CD8-positive, alpha-beta memory T cell (primary cell): Measurements from ENCODE around the gene LGALS1. TPM values are rescaled to one million over a fixed set of nuclear protein-coding genes. Genes with fewer than 3 reads are reported as not detected.
"Not testable (repeated sequence)": the region's sequence is repeated elsewhere in the genome, so short reads cannot be mapped to it uniquely, and the experiment has no call there.

Source experiments
- CTCF ChIA-PET: fragments of 350-600 bp; sonication (Branson Sonifier 250); formaldehyde crosslinking; loops from one replicate; lab custom pipeline; 2021; ENCODE audit warnings: antibody characterized with exemption; lab: Charles Lee
- POLR2A ChIA-PET: fragments of 350-600 bp; sonication (Branson Sonifier 250); formaldehyde crosslinking; loops from one replicate; lab custom pipeline; 2021; ENCODE audit warnings: antibody characterized with exemption; lab: Charles Lee
- DNase-seq, 5 donors: peaks; one replicate each; pipeline versions ENCODE4 v3.0.0 to v3.0.0-alpha.2; 2020 to 2022; ENCODE audit warnings: mixed read lengths in 1 of 5
- H3K27ac ChIP-seq: one replicate; pipeline ENCODE4 v1.7.0; 2013; ENCODE audit warnings: low read depth, mild to moderate bottlenecking, low read length, moderate library complexity
- H3K27me3 ChIP-seq: 2 replicates; pipeline ENCODE4 v1.7.0; 2013; ENCODE audit warnings: low read length, mild to moderate bottlenecking; ENCODE audit not compliant: insufficient read depth, poor library complexity, severe bottlenecking
- H3K36me3 ChIP-seq: 2 replicates; pipeline ENCODE4 v1.7.0; 2013; ENCODE audit warnings: mild to moderate bottlenecking, low read length, moderate library complexity; ENCODE audit not compliant: insufficient read depth
- H3K4me1 ChIP-seq: 2 replicates; pipeline ENCODE4 v1.7.0; 2013; ENCODE audit warnings: mild to moderate bottlenecking, low read length, moderate library complexity; ENCODE audit not compliant: insufficient read depth
- H3K4me3 ChIP-seq: 2 replicates; pipeline ENCODE4 v1.7.0; 2013; ENCODE audit warnings: mild to moderate bottlenecking, low read length
- H3K9me3 ChIP-seq: 2 replicates; pipeline ENCODE4 v1.7.0; 2013; ENCODE audit warnings: mild to moderate bottlenecking, low read length
- H3K27ac Mint-ChIP-seq, 8 donors: one replicate each; pipeline ENCODE4 v1.8.0; 2020 to 2021; ENCODE audit warnings: mixed read lengths in 8 of 8, mild to moderate bottlenecking in 6 of 8, inconsistent platforms in 3 of 8, moderate library complexity in 3 of 8
- H3K27me3 Mint-ChIP-seq, 2 donors: one replicate each; pipeline ENCODE4 v1.8.0; 2020 to 2021; ENCODE audit warnings: mixed read lengths in 2 of 2, mild to moderate bottlenecking in 1 of 2, moderate library complexity in 1 of 2
- H3K36me3 Mint-ChIP-seq, 3 donors: one replicate each; pipeline ENCODE4 v1.8.0; 2020 to 2021; ENCODE audit warnings: mixed read lengths in 3 of 3, inconsistent platforms in 1 of 3, mild to moderate bottlenecking in 1 of 3
- H3K4me1 Mint-ChIP-seq, 3 donors: one replicate each; pipeline ENCODE4 v1.8.0; 2020 to 2021; ENCODE audit warnings: mixed read lengths in 3 of 3, inconsistent platforms in 1 of 3, mild to moderate bottlenecking in 1 of 3
- H3K4me3 Mint-ChIP-seq, 7 donors: one replicate each; pipeline ENCODE4 v1.8.0; 2020 to 2021; ENCODE audit warnings: mixed read lengths in 7 of 7, mild to moderate bottlenecking in 6 of 7, moderate library complexity in 4 of 7, inconsistent platforms in 2 of 7
- H3K9me3 Mint-ChIP-seq, 5 donors: one replicate each; pipeline ENCODE4 v1.8.0; 2020 to 2022; ENCODE audit warnings: mixed read lengths in 5 of 5, mild to moderate bottlenecking in 3 of 5, moderate library complexity in 2 of 5, inconsistent platforms in 1 of 5
- polyA plus RNA-seq: library from polyadenylated mRNA; unstranded; fragments of 300-500 nt; fragmentation: Illumina TruSeq; gene quantifications from one replicate; pipeline ENCODE4 v1.2.3, GENCODE V29; 2021
- total RNA-seq, 2 experiments: library from RNA; stranded (reverse); gene quantifications; one replicate each; pipeline ENCODE4 v1.2.3, GENCODE V29; 2021

LGALS1 gene
- total and polyA plus RNA-seq, 3 experiments from 2014 or later: 182 to 223 (median 204) TPM

GRCh38 chr22:37714634-37715033 is 39.2 kb downstream of the LGALS1 start:
- no peak overlapping the region for H3K4me3 Mint-ChIP-seq
- no peaks in the 10 kb centered on the region for H3K27me3 ChIP-seq
- H3K36me3 Mint-ChIP-seq: peaks cover 0 to 15% (median 11%) of the 10 kb centered on the region in 3 donors
- H3K27ac ChIP-seq: no peak overlapping the region
- no peak overlapping the region for H3K4me3 ChIP-seq
- H3K36me3 ChIP-seq: no peaks in the 10 kb centered on the region
- H3K27me3 Mint-ChIP-seq: no peaks in the 10 kb centered on the region
- H3K4me1 Mint-ChIP-seq: no peaks in the 10 kb centered on the region
- H3K9me3 Mint-ChIP-seq: no peaks in the 10 kb centered on the region
- H3K4me1 ChIP-seq: no peaks in the 10 kb centered on the region
- ChIA-PET POLR2A (no interaction called here), CTCF (no interaction called here)
- no peak overlapping the region for H3K27ac Mint-ChIP-seq
- no peak for DNase-seq
- H3K9me3 ChIP-seq: no peaks in the 10 kb centered on the region

- Mint-ChIP-seq H3K27me3 (no peaks in the 10 kb centered on the region), H3K36me3 (peaks cover 0 to 13% (median 9%) of the 10 kb centered on the region in 3 donors), H3K4me3 (no peak overlapping the region), H3K4me1 (no peaks in the 10 kb centered on the region), H3K27ac (no peak overlapping the region), H3K9me3 (no peaks in the 10 kb centered on the region)
- ChIA-PET POLR2A (no interaction called here), CTCF (no interaction called here)
- no peaks in the 10 kb centered on the region for H3K9me3 ChIP-seq
- H3K27me3 ChIP-seq: no peaks in the 10 kb centered on the region
- no peak overlapping the region for H3K4me3 ChIP-seq
- H3K27ac ChIP-seq: no peak overlapping the region
- DNase-seq: no peak
- H3K4me1 ChIP-seq: no peaks in the 10 kb centered on the region
- no peaks in the 10 kb centered on the region for H3K36me3 ChIP-seq
These were observed 40.3 kb downstream of the LGALS1 start for GRCh38 chr22:37715760-37716159.

- Mint-ChIP-seq H3K9me3 (no peaks in the 10 kb centered on the region), H3K27ac (no peak overlapping the region), H3K36me3 (peaks cover 0 to 11% (median 9%) of the 10 kb centered on the region in 3 donors), H3K27me3 (no peaks in the 10 kb centered on the region), H3K4me3 (no peak overlapping the region), H3K4me1 (no peaks in the 10 kb centered on the region)
- Histone ChIP-seq H3K4me3 (no peak overlapping the region), H3K27me3 (no peaks in the 10 kb centered on the region), H3K9me3 (no peaks in the 10 kb centered on the region), H3K27ac (no peak overlapping the region), H3K4me1 (no peaks in the 10 kb centered on the region), H3K36me3 (no peaks in the 10 kb centered on the region)
- DNase-seq: no peak
- ChIA-PET CTCF (no interaction called here), POLR2A (no interaction called here)
These were observed 41.3 kb downstream of the LGALS1 start for GRCh38 chr22:37716708-37717107.

- H3K4me3 Mint-ChIP-seq, H3K9me3 ChIP-seq, H3K4me3 ChIP-seq, H3K9me3 Mint-ChIP-seq, H3K4me1 Mint-ChIP-seq, H3K27ac ChIP-seq, H3K27me3 Mint-ChIP-seq, CTCF ChIA-PET, H3K36me3 ChIP-seq, H3K4me1 ChIP-seq, DNase-seq, H3K27me3 ChIP-seq, POLR2A ChIA-PET: not testable (repeated sequence)
- H3K27ac Mint-ChIP-seq: peak overlapping the region in 1 of 8 donors; percentile 63
- peaks cover 0 to 11% (median 9%) of the 10 kb centered on the region in 3 donors for H3K36me3 Mint-ChIP-seq
These were observed 41.8 kb downstream of the LGALS1 start for GRCh38 chr22:37717235-37717634.

- H3K36me3 ChIP-seq, H3K27me3 ChIP-seq, H3K4me1 Mint-ChIP-seq, DNase-seq, H3K4me3 ChIP-seq, H3K9me3 ChIP-seq, H3K27me3 Mint-ChIP-seq, POLR2A ChIA-PET, H3K27ac ChIP-seq, H3K9me3 Mint-ChIP-seq, CTCF ChIA-PET, H3K4me3 Mint-ChIP-seq, H3K4me1 ChIP-seq: not testable (repeated sequence)
- Mint-ChIP-seq H3K36me3 (peaks cover 0 to 11% (median 9%) of the 10 kb centered on the region in 3 donors), H3K27ac (peak overlapping the region in 1 of 8 donors; percentile 38)
These were observed 42.4 kb downstream of the LGALS1 start for GRCh38 chr22:37717746-37718305.

GRCh38 chr22:37725551-37726240 is 50.3 kb downstream of the LGALS1 start:
- peak in 1 of 5 donors; percentile 26 for DNase-seq
- no peak overlapping the region for H3K27ac ChIP-seq
- H3K4me1 Mint-ChIP-seq: no peaks in the 10 kb centered on the region
- H3K4me3 ChIP-seq: no peak overlapping the region
- ChIA-PET CTCF (no interaction called here), POLR2A (interaction anchor here (0.6 kb wide), 1 partner anchor 1675 kb away, joined by 4 read pairs; no protein-coding TSS in a partner anchor)
- no peaks in the 10 kb centered on the region for H3K27me3 ChIP-seq
- no peaks in the 10 kb centered on the region for H3K4me1 ChIP-seq
- H3K4me3 Mint-ChIP-seq: no peak overlapping the region
- H3K27me3 Mint-ChIP-seq: no peaks in the 10 kb centered on the region
- no peaks in the 10 kb centered on the region for H3K36me3 ChIP-seq
- no peaks in the 10 kb centered on the region for H3K9me3 Mint-ChIP-seq
- H3K27ac Mint-ChIP-seq: peak overlapping the region in 1 of 8 donors; percentile 94
- H3K36me3 Mint-ChIP-seq: peaks cover 0 to 11% (median 7%) of the 10 kb centered on the region in 3 donors
- no peaks in the 10 kb centered on the region for H3K9me3 ChIP-seq

GRCh38 chr22:37726241-37726887 is 50.9 kb downstream of the LGALS1 start:
- Histone ChIP-seq H3K27me3 (no peaks in the 10 kb centered on the region), H3K36me3 (no peaks in the 10 kb centered on the region), H3K4me1 (no peaks in the 10 kb centered on the region), H3K27ac (no peak overlapping the region), H3K4me3 (no peak overlapping the region), H3K9me3 (no peaks in the 10 kb centered on the region)
- peaks cover 0 to 12% (median 7%) of the 10 kb centered on the region in 3 donors for H3K36me3 Mint-ChIP-seq
- H3K4me1 Mint-ChIP-seq: no peaks in the 10 kb centered on the region
- H3K27ac Mint-ChIP-seq: peak overlapping the region in 1 of 8 donors; percentile 10
- H3K27me3 Mint-ChIP-seq: no peaks in the 10 kb centered on the region
- POLR2A ChIA-PET: interaction anchor here (0.6 kb wide), 1 partner anchor 1674 kb away, joined by 4 read pairs; no protein-coding TSS in a partner anchor
- no peak overlapping the region for H3K4me3 Mint-ChIP-seq
- CTCF ChIA-PET: no interaction called here
- peak in 1 of 5 donors; percentile 42 for DNase-seq
- no peaks in the 10 kb centered on the region for H3K9me3 Mint-ChIP-seq

GRCh38 chr22:37728620-37729019 is 53.2 kb downstream of the LGALS1 start:
- Histone ChIP-seq H3K4me1 (no peaks in the 10 kb centered on the region), H3K27me3 (no peaks in the 10 kb centered on the region), H3K36me3 (no peaks in the 10 kb centered on the region), H3K4me3 (no peak overlapping the region), H3K9me3 (no peaks in the 10 kb centered on the region), H3K27ac (no peak overlapping the region)
- no peaks in the 10 kb centered on the region for H3K9me3 Mint-ChIP-seq
- DNase-seq: no peak
- H3K4me3 Mint-ChIP-seq: no peak overlapping the region
- no peaks in the 10 kb centered on the region for H3K4me1 Mint-ChIP-seq
- H3K27me3 Mint-ChIP-seq: no peaks in the 10 kb centered on the region
- POLR2A ChIA-PET: interaction anchor here (0.5 kb wide), 1 partner anchor 164 kb away, joined by 3 read pairs; no protein-coding TSS in a partner anchor
- peaks cover 0 to 11% (median 7%) of the 10 kb centered on the region in 3 donors for H3K36me3 Mint-ChIP-seq
- H3K27ac Mint-ChIP-seq: no peak overlapping the region
- CTCF ChIA-PET: no interaction called here
